HuH-7.5 (cell line): ENCODE measurements around the gene TPSAB1.
"Not testable (repeated sequence)": the region's sequence is repeated elsewhere in the genome, so short reads cannot be mapped to it uniquely, and the experiment has no call there.

Experiments
- DNase-seq: peaks from one replicate; pipeline ENCODE4 v3.0.0; 2011; ENCODE audit warnings: low spot score

The TPSAB1 gene

GRCh38 chr16:1240436-1240835 is at the start of gene TPSAB1:
Gene TPSAB1 (plus strand): TSS chr16:1240705. CDS start chr16:1240939, 234 bp downstream.
- not testable (repeated sequence) for DNase-seq

GRCh38 chr16:1190789-1191188 is 49.7 kb upstream of the TPSAB1 start:
- not testable (repeated sequence) for DNase-seq

- DNase-seq, result no peak
Measured at GRCh38 chr16:1192384-1193073, 48.0 kb upstream of the TPSAB1 start.

- no peak for DNase-seq
Measured at GRCh38 chr16:1193143-1193824, 47.2 kb upstream of the TPSAB1 start.

GRCh38 chr16:1193825-1194581 is 46.5 kb upstream of the TPSAB1 start:
- no peak for DNase-seq

- no peak for DNase-seq
Measured at GRCh38 chr16:1194665-1195392, 45.7 kb upstream of the TPSAB1 start.

- DNase-seq, result no peak
Measured at GRCh38 chr16:1195393-1195666, 45.2 kb upstream of the TPSAB1 start.

GRCh38 chr16:1196494-1196893 is 44.0 kb upstream of the TPSAB1 start:
- DNase-seq, result no peak

- no peak for DNase-seq
Measured at GRCh38 chr16:1197237-1197866, 43.2 kb upstream of the TPSAB1 start.

- DNase-seq, result no peak
Measured at GRCh38 chr16:1198194-1198593, 42.3 kb upstream of the TPSAB1 start.

- DNase-seq, result not testable (repeated sequence)
Measured at GRCh38 chr16:1198671-1199346, 41.7 kb upstream of the TPSAB1 start.

- DNase-seq, result no peak
Measured at GRCh38 chr16:1199347-1200013, 41.0 kb upstream of the TPSAB1 start.

GRCh38 chr16:1200014-1200627 is 40.4 kb upstream of the TPSAB1 start:
- DNase-seq, result no peak

GRCh38 chr16:1201444-1201843 is 39.1 kb upstream of the TPSAB1 start:
- DNase-seq, result no peak

- DNase-seq, result no peak
Measured at GRCh38 chr16:1202274-1202673, 38.2 kb upstream of the TPSAB1 start.

- no peak for DNase-seq
Measured at GRCh38 chr16:1204933-1205332, 35.6 kb upstream of the TPSAB1 start.

- DNase-seq, result no peak
Measured at GRCh38 chr16:1206326-1206725, 34.2 kb upstream of the TPSAB1 start.

- DNase-seq, result no peak
Measured at GRCh38 chr16:1206786-1207185, 33.7 kb upstream of the TPSAB1 start.

- no peak for DNase-seq
Measured at GRCh38 chr16:1208239-1208830, 32.2 kb upstream of the TPSAB1 start.

- no peak for DNase-seq
Measured at GRCh38 chr16:1209081-1209480, 31.4 kb upstream of the TPSAB1 start.
